DND-41 (cell line): ENCODE data around the gene TRAPPC14.

ENCODE experiments used
- ATAC-seq: fragments of 200-7000 bp; cut with Tn5 transposase; 3 replicates; pipeline ENCODE4 v1.9.1; 2021; ENCODE audit warnings: low read depth; ENCODE audit not compliant: insufficient read depth
- DNase-seq: peaks from one replicate; pipeline ENCODE4 v3.0.0-alpha.2; 2020
- H2AFZ ChIP-seq: 2 replicates; pipeline ENCODE4 v1.6.0; 2012; ENCODE audit warnings: low read depth, low read length
- H3K27ac ChIP-seq: 2 replicates; pipeline ENCODE4 v1.5.1; 2012; ENCODE audit warnings: low read length, inconsistent platforms
- H3K27me3 ChIP-seq: fragments of 200-600 bp; sonication (generic); 2 replicates; pipeline ENCODE4 v1.6.0; 2012; ENCODE audit warnings: low read length, mild to moderate bottlenecking, inconsistent platforms; ENCODE audit not compliant: insufficient read depth, poor library complexity
- H3K36me3 ChIP-seq: 2 replicates; pipeline ENCODE4 v1.5.1; 2012; ENCODE audit warnings: low read length, inconsistent platforms; ENCODE audit not compliant: insufficient read depth
- H3K4me1 ChIP-seq: 2 replicates; pipeline ENCODE4 v1.5.1; 2012; ENCODE audit warnings: mild to moderate bottlenecking, low read length; ENCODE audit not compliant: insufficient read depth
- H3K4me2 ChIP-seq: 2 replicates; pipeline ENCODE4 v1.6.0; 2012; ENCODE audit warnings: mild to moderate bottlenecking, moderate library complexity, low read length, inconsistent platforms; ENCODE audit not compliant: insufficient read depth
- H3K4me3 ChIP-seq, 2 experiments: fragments of 200-600 bp in 1 of 2; shearing (Covaris generic) in 1 of 2; 2 replicates each; pipeline ENCODE4 v1.5.1; 2012 to 2016; ENCODE audit warnings: inconsistent platforms in 2 of 2, low read length in 2 of 2, mild to moderate bottlenecking in 2 of 2, low read depth in 1 of 2, moderate library complexity in 1 of 2
- H3K79me2 ChIP-seq: 2 replicates; pipeline ENCODE4 v1.6.0; 2012; ENCODE audit warnings: low read length, inconsistent platforms; ENCODE audit not compliant: insufficient read depth
- H3K9ac ChIP-seq: 2 replicates; pipeline ENCODE4 v1.6.0; 2012; ENCODE audit warnings: low read depth, mild to moderate bottlenecking, inconsistent platforms, low read length, moderate library complexity
- H3K9me3 ChIP-seq: 2 replicates; pipeline ENCODE4 v1.5.1; 2012; ENCODE audit warnings: low read length, moderate library complexity, mild to moderate bottlenecking, inconsistent platforms; ENCODE audit not compliant: insufficient read depth, severe bottlenecking
- H4K20me1 ChIP-seq: 2 replicates; pipeline ENCODE4 v1.6.0; 2012; ENCODE audit warnings: low read length; ENCODE audit not compliant: insufficient read depth
- CTCF ChIP-seq: IDR thresholded peaks from 2 replicates; pipeline ENCODE4 v1.5.1; 2012; ENCODE audit warnings: borderline replicate concordance, low read length, moderate library complexity, mild to moderate bottlenecking; ENCODE audit not compliant: poor library complexity, severe bottlenecking; ENCODE audit errors: extremely low read depth
- EZH2 ChIP-seq: IDR thresholded peaks from 3 replicates; pipeline ENCODE4 v1.6.1; 2012; ENCODE audit warnings: borderline replicate concordance, low read depth, mild to moderate bottlenecking, moderate library complexity, low read length, inconsistent platforms; ENCODE audit not compliant: severe bottlenecking

TRAPPC14 gene

GRCh38 chr7:100175296-100175935 is 16.9 kb upstream of the TRAPPC14 start:
- TF ChIP-seq CTCF: no peak
- TF ChIP-seq EZH2: no peak
- DNase-seq: no peak
- H3K27me3 ChIP-seq: no peaks in the 10 kb centered on the region
- peaks cover 6% of the 10 kb centered on the region for H3K79me2 ChIP-seq
- no peak overlapping the region for H2AFZ ChIP-seq
- H3K9me3 ChIP-seq: no peaks in the 10 kb centered on the region
- H3K27ac ChIP-seq: peak overlapping the region; percentile 16; the same call in 1 of the 2 replicates
- H4K20me1 ChIP-seq: peaks cover 2% of the 10 kb centered on the region; the same call in 1 of the 2 replicates
- no peak for ATAC-seq
- H3K9ac ChIP-seq: no peak overlapping the region
- H3K4me3 ChIP-seq: no peak overlapping the region
- peaks cover 18% of the 10 kb centered on the region for H3K36me3 ChIP-seq
- H3K4me2 ChIP-seq: peak overlapping the region; percentile 15
- peaks cover 38% of the 10 kb centered on the region for H3K4me1 ChIP-seq

GRCh38 chr7:100174582-100174981 is 16.1 kb upstream of the TRAPPC14 start:
- H3K27me3 ChIP-seq: no peaks in the 10 kb centered on the region
- H3K9me3 ChIP-seq: no peaks in the 10 kb centered on the region
- peaks cover 30% of the 10 kb centered on the region for H3K4me1 ChIP-seq
- H4K20me1 ChIP-seq: peaks cover 2% of the 10 kb centered on the region; the same call in 1 of the 2 replicates
- TF ChIP-seq EZH2 (no peak), CTCF (no peak)
- DNase-seq (no peak), ATAC-seq (no peak)
- H3K4me2 ChIP-seq: no peak overlapping the region
- H3K36me3 ChIP-seq: peaks cover 18% of the 10 kb centered on the region
- H3K27ac ChIP-seq: no peak overlapping the region
- H3K9ac ChIP-seq: no peak overlapping the region
- H3K4me3 ChIP-seq: no peak overlapping the region
- peaks cover 6% of the 10 kb centered on the region for H3K79me2 ChIP-seq
- no peak overlapping the region for H2AFZ ChIP-seq

- H3K27ac ChIP-seq: no peak overlapping the region
- peaks cover 6% of the 10 kb centered on the region for H3K79me2 ChIP-seq
- peaks cover 32% of the 10 kb centered on the region for H3K4me1 ChIP-seq
- no peak overlapping the region for H2AFZ ChIP-seq
- peaks cover 18% of the 10 kb centered on the region for H3K36me3 ChIP-seq
- no peaks in the 10 kb centered on the region for H3K9me3 ChIP-seq
- peaks cover 2% of the 10 kb centered on the region; the same call in 1 of the 2 replicates for H4K20me1 ChIP-seq
- H3K4me2 ChIP-seq: no peak overlapping the region
- TF ChIP-seq CTCF (no peak), EZH2 (no peak)
- H3K27me3 ChIP-seq: no peaks in the 10 kb centered on the region
- H3K4me3 ChIP-seq: no peak overlapping the region
- H3K9ac ChIP-seq: no peak overlapping the region
- ATAC-seq: no peak
- no peak for DNase-seq
Observed at GRCh38 chr7:100173806-100174495, 15.4 kb upstream of the TRAPPC14 start.
